Bronchial epithelial cell (primary cell): ENCODE results near the gene DDIT4. TPM values are rescaled to one million over a fixed set of nuclear protein-coding genes. Genes with fewer than 3 reads are reported as not detected.
"Not testable (repeated sequence)": the region's sequence is repeated elsewhere in the genome, so short reads cannot be mapped to it uniquely, and the experiment has no call there.

ENCODE experiments used
- DNase-seq: peaks from one replicate; pipeline ENCODE4 v3.0.0-alpha.2; 2010; ENCODE audit warnings: low read depth
- FAIRE-seq: peaks from 2 replicates; lab custom pipeline; 2011; peaks lifted over from hg19 to GRCh38; lab: Jason Lieb, UNC
- H3K27me3 ChIP-seq: 2 replicates; pipeline ENCODE4 v1.5.1; 2011; ENCODE audit warnings: low read length; ENCODE audit not compliant: control insufficient read depth, insufficient read depth
- H3K36me3 ChIP-seq: 2 replicates; pipeline ENCODE4 v1.5.1; 2011; ENCODE audit warnings: low read length; ENCODE audit not compliant: control insufficient read depth, insufficient read depth
- H3K4me3 ChIP-seq: 2 replicates; pipeline ENCODE4 v1.5.1; 2011; ENCODE audit warnings: mild to moderate bottlenecking, low read depth, low read length, control low read depth
- CTCF ChIP-seq: IDR thresholded peaks from 2 replicates; pipeline ENCODE4 v1.5.1; 2011; ENCODE audit warnings: mild to moderate bottlenecking, moderate library complexity, low read length, control low read depth, inconsistent platforms; ENCODE audit not compliant: insufficient read depth, severe bottlenecking
- total RNA-seq: library from RNA; depleted of rRNA; stranded (reverse); fragments of >200 nt; gene quantifications from 2 replicates; pipeline ENCODE4 v1.2.1, GENCODE V29; 2014

DDIT4 gene
- total RNA-seq, 1 donor from 2014 or later, result 2,437 TPM

DNA sequence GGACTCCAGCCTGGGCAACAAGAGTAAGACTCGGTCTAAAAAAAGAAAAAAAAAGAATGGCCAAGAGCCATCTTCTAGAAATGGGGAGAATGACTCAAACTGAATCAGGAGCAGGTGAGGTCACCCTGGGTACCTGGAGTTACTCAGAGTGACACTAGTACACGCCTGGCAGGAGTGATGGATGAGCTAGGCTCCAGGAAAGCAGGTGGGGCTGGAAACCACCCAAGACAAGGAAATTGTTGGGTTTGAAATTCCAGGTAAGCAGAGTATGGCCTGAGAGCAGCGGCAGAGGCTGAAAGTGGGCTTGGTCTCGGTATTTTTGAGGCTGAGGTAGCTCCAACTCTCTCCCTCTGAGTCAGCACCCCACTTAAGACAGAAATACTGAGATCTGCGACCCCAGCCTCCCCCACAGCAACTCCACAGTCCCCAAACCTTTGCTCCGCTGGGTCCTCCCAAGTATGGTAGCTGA is 18.5 kb downstream of the DDIT4 start:
- Histone ChIP-seq H3K4me3 (no peak overlapping the region), H3K36me3 (no peaks in the 10 kb centered on the region), H3K27me3 (no peaks in the 10 kb centered on the region)
- no peak for TF ChIP-seq CTCF
- FAIRE-seq, result no peak
- DNase-seq, result peak; percentile 98

- no peaks in the 10 kb centered on the region for H3K27me3 ChIP-seq
- DNase-seq, result no peak
- FAIRE-seq, result no peak
- no peak overlapping the region for H3K4me3 ChIP-seq
- H3K36me3 ChIP-seq, result no peaks in the 10 kb centered on the region
- no peak for TF ChIP-seq CTCF
These were observed 21.7 kb downstream of the DDIT4 start for GRCh38 chr10:72295330-72295910.

GRCh38 chr10:72296829-72297280 is 23.1 kb downstream of the DDIT4 start:
- H3K4me3 ChIP-seq, result peak overlapping the region; percentile 43

DNA sequence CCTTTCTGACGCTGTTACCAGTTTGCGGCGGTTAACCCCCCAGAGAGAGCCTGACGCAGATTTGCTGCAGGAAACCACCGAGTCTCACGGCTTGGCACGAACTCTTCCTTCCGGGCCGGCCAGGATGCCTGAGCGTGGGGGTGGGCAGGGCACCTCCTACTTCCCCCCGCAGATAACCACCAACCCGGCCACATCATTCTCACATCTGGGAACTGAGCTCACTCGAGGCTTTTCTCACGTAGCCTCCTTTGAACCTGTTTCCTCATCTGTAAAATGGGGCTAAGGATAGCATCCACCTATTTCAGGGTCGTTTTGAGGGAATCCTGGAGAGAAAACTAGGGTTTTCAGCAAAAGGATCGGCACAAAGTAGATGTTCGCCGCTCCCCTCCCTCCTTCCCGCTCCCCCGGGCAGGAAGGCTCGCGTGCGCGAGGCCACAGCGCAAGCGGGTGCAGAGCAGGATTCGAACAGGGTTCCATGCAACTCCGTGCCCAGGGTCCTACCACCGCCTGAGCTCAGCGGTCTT is 23.6 kb downstream of the DDIT4 start:
- no peak for FAIRE-seq
- Histone ChIP-seq H3K4me3 (peak overlapping the region; percentile 43), H3K36me3 (no peaks in the 10 kb centered on the region), H3K27me3 (no peaks in the 10 kb centered on the region)
- DNase-seq, result peak; percentile 77
- TF ChIP-seq CTCF, result no peak

More at GRCh38 chr10:72296829-72297280, 23.1 kb downstream of the DDIT4 start:
- not testable (repeated sequence) for H3K27me3 ChIP-seq, H3K36me3 ChIP-seq, DNase-seq, FAIRE-seq

- no peak for FAIRE-seq
- no peak for TF ChIP-seq CTCF
- Histone ChIP-seq H3K27me3 (no peaks in the 10 kb centered on the region), H3K36me3 (no peaks in the 10 kb centered on the region), H3K4me3 (peak overlapping the region; percentile 43)
- DNase-seq, result peak; percentile 86
These were observed 24.3 kb downstream of the DDIT4 start for GRCh38 chr10:72297805-72298591.
